H1 (cell line): ENCODE data around the gene YPEL4. TPM values are rescaled to one million over a fixed set of nuclear protein-coding genes. Genes with fewer than 3 reads are reported as not detected.

Source experiments
- BACH1 ChIP-seq: IDR thresholded peaks from 2 replicates; pipeline ENCODE4 v1.6.1; 2012; ENCODE audit warnings: low read length, improper control_type of control experiment
- BCL11A ChIP-seq, 2 experiments: IDR thresholded peaks; one replicate each; pipeline ENCODE4 v1.6.1; 2011; ENCODE audit warnings: low read depth in 2 of 2, low read length in 2 of 2, mild to moderate bottlenecking in 2 of 2
- BRCA1 ChIP-seq: IDR thresholded peaks from 2 replicates; pipeline ENCODE4 v1.6.1; 2012; ENCODE audit warnings: low read depth, low read length, improper control_type of control experiment
- CEBPB ChIP-seq: IDR thresholded peaks from 2 replicates; pipeline ENCODE4 v1.6.1; 2012; ENCODE audit warnings: low read depth, low read length
- EP300 ChIP-seq, 2 experiments: IDR thresholded peaks; 1 replicate in 1 of 2; 2 replicates in 1 of 2; pipeline ENCODE4 v1.6.1; 2011 to 2012; ENCODE audit warnings: low read depth in 2 of 2, low read length in 2 of 2, mild to moderate bottlenecking in 2 of 2, borderline replicate concordance in 1 of 2, inconsistent platforms in 1 of 2, moderate library complexity in 1 of 2
- GABPA ChIP-seq: IDR thresholded peaks from 2 replicates; pipeline ENCODE4 v1.6.1; 2011; ENCODE audit warnings: mild to moderate bottlenecking, low read length, moderate library complexity, borderline replicate concordance; ENCODE audit not compliant: insufficient read depth
- GTF2F1 ChIP-seq: IDR thresholded peaks from 2 replicates; pipeline ENCODE4 v1.6.1; 2012; ENCODE audit warnings: low read depth, low read length, improper control_type of control experiment, borderline replicate concordance
- HDAC2 ChIP-seq, 2 experiments: fragments of 300-600 bp in 1 of 2; sonication (generic) in 1 of 2; IDR thresholded peaks; 2 replicates each; pipeline ENCODE4 v1.6.1; 2011 to 2012; ENCODE audit warnings: low read depth in 2 of 2, low read length in 2 of 2, mild to moderate bottlenecking in 2 of 2, moderate library complexity in 2 of 2, borderline replicate concordance in 1 of 2, inconsistent platforms in 1 of 2
- JUN ChIP-seq: IDR thresholded peaks from 2 replicates; pipeline ENCODE4 v1.6.1; 2011; ENCODE audit warnings: low read depth, mild to moderate bottlenecking, improper control_type of control experiment, low read length
- MAFK ChIP-seq: IDR thresholded peaks from 2 replicates; pipeline ENCODE4 v1.6.1; 2012; ENCODE audit warnings: low read depth, mild to moderate bottlenecking, improper control_type of control experiment, low read length
- POLR2A ChIP-seq, 2 experiments: IDR thresholded peaks; 1 replicate in 1 of 2; 2 replicates in 1 of 2; pipeline ENCODE4 v1.6.1; 2011; ENCODE audit warnings: low read depth in 2 of 2, low read length in 2 of 2, mild to moderate bottlenecking in 2 of 2; ENCODE audit errors: control extremely low read depth in 1 of 2
- POLR2AphosphoS5 ChIP-seq: IDR thresholded peaks from 2 replicates; pipeline ENCODE4 v1.6.1; 2011; ENCODE audit warnings: low read depth, low read length
- POU5F1 ChIP-seq: IDR thresholded peaks from 2 replicates; pipeline ENCODE4 v1.6.1; 2011; ENCODE audit warnings: low read depth, mild to moderate bottlenecking, low read length, moderate library complexity
- RAD21 ChIP-seq, 2 experiments: IDR thresholded peaks in 1 of 2; conservative IDR thresholded peaks in 1 of 2; 2 replicates each; pipeline ENCODE4 v1.6.1; 2011; ENCODE audit warnings: low read depth in 2 of 2, low read length in 2 of 2, improper control_type of control experiment in 1 of 2, inconsistent platforms in 1 of 2, mild to moderate bottlenecking in 1 of 2, moderate library complexity in 1 of 2
- RBBP5 ChIP-seq: IDR thresholded peaks from 2 replicates; pipeline ENCODE4 v1.7.1; 2012; ENCODE audit warnings: low read depth, mild to moderate bottlenecking, inconsistent platforms, low read length, moderate library complexity, borderline replicate concordance
- SIRT6 ChIP-seq: IDR thresholded peaks from one replicate; pipeline ENCODE4 v1.7.1; 2012; ENCODE audit warnings: low read length, inconsistent platforms
- SIX5 ChIP-seq: IDR thresholded peaks from 2 replicates; pipeline ENCODE4 v1.6.1; 2011; ENCODE audit warnings: mild to moderate bottlenecking, low read depth, low read length
- SP2 ChIP-seq: IDR thresholded peaks from 2 replicates; pipeline ENCODE4 v1.6.1; 2012; ENCODE audit warnings: mild to moderate bottlenecking, low read length, inconsistent platforms
- TAF1 ChIP-seq: IDR thresholded peaks from 2 replicates; pipeline ENCODE4 v1.6.1; 2011; ENCODE audit warnings: mild to moderate bottlenecking, low read depth, low read length
- TAF7 ChIP-seq: optimal IDR thresholded peaks from 2 replicates; pipeline ENCODE3; 2011; ENCODE audit warnings: low read depth, mild to moderate bottlenecking, inconsistent platforms, low read length, moderate library complexity, borderline replicate concordance
- TBP ChIP-seq: IDR thresholded peaks from 2 replicates; pipeline ENCODE4 v1.6.1; 2011; ENCODE audit warnings: low read depth, low read length, improper control_type of control experiment
- polyA plus RNA-seq, 7 experiments: library from polyadenylated mRNA; depleted of rRNA in 3 of 7; stranded (reverse) in 5 of 7; unstranded in 2 of 7; fragments of >200 nt in 5 of 7; fragments of 200-250 nt in 2 of 7; gene quantifications; 1 replicate in 5 of 7; 2 replicates in 1 of 7; 4 replicates in 1 of 7; pipeline versions ENCODE4 v1.2.1 to v1.2.3, GENCODE V29; 2011 to 2013; ENCODE audit warnings: missing spikeins in 2 of 7, mixed read lengths in 2 of 7
- total RNA-seq: library from RNA; stranded (reverse); fragmentation: NEBNext Ultra II Directional; extraction: Animal tissue kit (Norgen Biotek cat#: 25700); gene quantifications from 2 replicates; pipeline ENCODE4 v1.2.1, GENCODE V29; 2021
- TF ChIP-seq, protein P1 (sequence below): IDR thresholded peaks from 2 replicates; pipeline ENCODE4 v1.6.1; 2012; ENCODE audit warnings: inconsistent platforms

YPEL4 gene
- total and polyA plus RNA-seq, 2 of the 8 experiments (the other 6 are each of a cell fraction or from before 2014, with no cell fraction given) = 0.13 to 0.38 TPM

DNA sequence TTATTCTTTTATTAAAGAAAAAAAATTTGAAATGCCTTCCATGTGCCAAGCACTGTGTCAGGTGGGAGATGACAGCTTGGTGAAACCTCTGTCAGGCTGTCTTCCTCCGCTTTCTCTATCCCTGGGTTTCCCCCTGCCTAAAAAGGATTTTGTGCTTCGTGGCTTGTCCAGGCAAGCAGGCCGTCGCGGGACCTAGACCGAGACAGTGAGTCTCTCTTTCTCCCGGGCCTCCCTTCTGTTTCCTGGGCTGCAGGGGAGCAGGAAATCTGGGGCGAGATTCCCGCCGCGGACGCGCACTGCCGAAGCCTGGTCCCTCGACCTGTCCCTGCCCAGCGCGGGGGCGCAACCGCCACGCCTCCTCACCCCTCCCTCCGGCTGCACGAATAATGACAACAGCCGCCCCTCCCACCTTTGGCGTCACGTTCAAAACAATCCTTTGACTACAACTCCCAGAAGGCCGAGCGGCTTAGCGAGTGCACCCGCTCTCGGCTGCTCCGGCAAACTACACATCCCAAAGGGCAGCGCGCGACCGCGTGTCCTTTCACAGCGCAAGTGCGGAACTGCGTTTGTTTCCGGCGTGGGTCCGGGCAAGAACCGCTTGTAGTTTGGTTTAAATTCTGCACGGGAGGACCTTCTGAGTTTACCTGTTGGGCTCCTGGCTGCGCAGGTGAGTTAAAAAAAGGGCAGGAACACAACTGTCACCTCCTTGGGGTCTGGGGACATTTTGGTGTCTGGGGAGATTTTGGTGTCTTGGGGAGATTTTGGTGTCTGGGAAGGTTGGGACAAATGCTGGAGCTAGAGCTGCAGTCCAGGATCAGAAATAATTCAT, 7.7 kb upstream of the YPEL4 start, which contains the start of gene CLP1 (continued):
- no peak for TF ChIP-seq CEBPB
- TF ChIP-seq EP300 (IDR thresholded peaks at IDR 0.05; ENCODE audit: borderline replicate concordance in 1 of 2, low read depth in 2 of 2, low read length in 2 of 2) = no peak
- TF ChIP-seq RBBP5 = no peak
- TF ChIP-seq RAD21 (IDR thresholded peaks at IDR 0.05 in 1 of 2, conservative IDR thresholded peaks at IDR 0.05 in 1 of 2; ENCODE audit: low read depth in 2 of 2, low read length in 2 of 2) = 0 out of 4 replicates have a peak, but pooled peaks of 1 of the 2 experiments have one; percentile 3
- peak; percentile 58; the same call in 1 of the 2 replicates for TF ChIP-seq TBP
- TF ChIP-seq GABPA = no peak
- no peak for TF ChIP-seq SIRT6
- TF ChIP-seq JUN = no peak
- TF ChIP-seq BRCA1 = peak; percentile 87
- no peak for TF ChIP-seq MAFK
- peak; percentile 68 for TF ChIP-seq TAF1
- TF ChIP-seq BACH1 = no peak
- TF ChIP-seq HDAC2 (IDR thresholded peaks at IDR 0.05; ENCODE audit: borderline replicate concordance in 1 of 2, low read depth in 2 of 2, low read length in 2 of 2) = peak in 1 of 2 experiments; percentile 62; a peak in 1 of 4 replicates
- TF ChIP-seq POU5F1 = no peak
- TF ChIP-seq POLR2AphosphoS5 = peak; percentile 20; the same call in 1 of the 2 replicates
- TF ChIP-seq, protein P1, sequence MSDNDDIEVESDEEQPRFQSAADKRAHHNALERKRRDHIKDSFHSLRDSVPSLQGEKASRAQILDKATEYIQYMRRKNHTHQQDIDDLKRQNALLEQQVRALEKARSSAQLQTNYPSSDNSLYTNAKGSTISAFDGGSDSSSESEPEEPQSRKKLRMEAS = peak; percentile 93
- no peak for TF ChIP-seq BCL11A (IDR thresholded peaks at IDR 0.05; ENCODE audit: low read depth in 2 of 2, low read length in 2 of 2)
- TF ChIP-seq POLR2A (IDR thresholded peaks at IDR 0.05; ENCODE audit: control extremely low read depth in 1 of 2, low read depth in 2 of 2, low read length in 2 of 2) = peak; percentile 17 to 73
- TF ChIP-seq SIX5 = peak; percentile 91
- peak; percentile 36 for TF ChIP-seq TAF7
- TF ChIP-seq GTF2F1 = no peak
- 0 out of 2 replicates have a peak, but pooled peaks have one; percentile 7 for TF ChIP-seq SP2
